HG02678 (cell line): Measurements from ENCODE around the gene NAA25.
"Not testable (repeated sequence)": the region's sequence is repeated elsewhere in the genome, so short reads cannot be mapped to it uniquely, and the experiment has no call there.

Experiments used
- ATAC-seq: cut with Tn5 transposase; IDR thresholded peaks from one replicate; pipeline ENCODE4 v1.9.1; 2021; ENCODE audit warnings: mild to moderate bottlenecking, moderate library complexity; ENCODE audit not compliant: unreplicated experiment

Gene NAA25

DNA sequence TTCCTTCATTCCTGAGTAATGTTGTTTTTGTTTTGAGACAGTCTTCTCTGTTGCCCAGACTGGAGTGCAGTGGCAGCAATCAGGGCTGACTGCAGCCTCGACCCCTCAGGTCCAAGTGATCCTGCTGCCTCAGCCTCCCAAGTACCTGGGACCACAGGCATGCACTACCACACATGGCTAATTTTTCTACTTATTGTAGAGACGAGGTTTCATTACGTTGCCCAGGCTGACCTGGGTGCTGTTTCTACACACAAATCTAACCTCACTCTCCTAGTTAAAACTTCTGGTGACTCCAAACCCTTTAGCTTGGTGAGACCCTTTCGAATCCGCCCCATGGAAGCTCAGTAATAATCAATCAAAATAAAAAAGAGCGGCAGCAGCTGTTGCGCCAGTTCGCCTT is 96.9 kb downstream of the NAA25 start:
- no peak for ATAC-seq

DNA sequence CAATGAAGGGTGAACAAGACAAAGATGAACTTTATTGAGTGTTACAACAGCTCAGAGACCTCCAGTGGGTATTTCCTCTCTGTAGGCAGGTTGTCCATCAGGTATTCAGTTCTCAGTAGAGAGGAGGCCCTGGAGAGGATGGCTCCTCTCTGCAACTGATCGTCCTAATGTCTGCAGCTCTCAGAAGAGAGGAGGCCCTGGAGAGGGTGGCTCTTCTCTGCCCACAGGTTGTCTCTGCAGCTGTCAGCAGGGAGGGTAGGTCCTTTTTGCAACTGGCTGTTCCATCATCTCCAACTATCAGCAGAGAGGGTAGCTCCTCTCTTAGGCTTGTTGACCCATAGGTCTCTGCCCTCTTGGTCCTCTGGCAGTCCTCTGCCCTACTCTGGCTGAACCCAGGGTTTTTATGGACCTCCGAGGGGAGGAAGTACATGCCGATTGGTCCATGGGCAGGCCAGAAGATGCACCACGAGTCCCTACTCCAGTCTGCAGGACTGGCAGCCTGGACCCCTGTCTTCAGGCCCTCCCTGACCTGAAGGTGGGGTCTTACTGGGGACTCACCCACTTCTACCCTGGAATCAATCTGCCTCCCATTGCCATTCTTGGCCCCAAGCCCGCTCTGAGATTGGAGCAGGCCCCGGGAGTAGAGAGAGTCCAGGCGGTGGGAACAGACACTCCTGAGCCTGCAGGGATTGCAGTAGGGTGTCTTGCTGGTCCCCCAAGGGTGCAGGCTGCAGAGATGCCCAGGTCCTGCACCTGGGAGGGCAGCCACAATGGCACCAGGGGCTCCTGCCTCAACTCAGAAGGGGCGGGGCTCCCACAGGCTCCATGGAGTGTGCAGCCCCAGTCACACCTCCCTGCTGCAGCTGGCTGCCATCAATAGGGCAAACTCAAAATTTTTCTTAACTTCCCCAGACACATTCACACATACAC is 97.9 kb downstream of the NAA25 start:
- ATAC-seq, result no peak

DNA sequence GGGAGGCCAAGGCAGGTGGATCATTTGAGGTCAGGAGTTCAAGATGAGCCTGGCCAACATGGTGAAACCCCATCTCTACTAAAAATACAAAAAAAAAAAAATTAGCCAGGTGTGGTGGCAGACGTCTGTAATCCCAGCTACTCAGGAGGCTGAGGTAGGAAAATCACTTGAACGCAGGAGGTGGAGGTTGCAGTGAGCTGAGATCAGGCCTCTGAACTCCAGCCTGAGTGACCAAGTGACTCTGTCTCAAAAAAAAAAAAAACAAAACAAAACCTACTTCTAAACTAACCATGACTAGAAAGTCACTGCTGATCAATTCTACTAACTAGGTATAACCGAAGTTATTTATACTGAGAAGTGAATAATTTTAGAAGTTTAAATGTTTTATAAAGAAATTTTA is 99.0 kb downstream of the NAA25 start:
- not testable (repeated sequence) for ATAC-seq

DNA sequence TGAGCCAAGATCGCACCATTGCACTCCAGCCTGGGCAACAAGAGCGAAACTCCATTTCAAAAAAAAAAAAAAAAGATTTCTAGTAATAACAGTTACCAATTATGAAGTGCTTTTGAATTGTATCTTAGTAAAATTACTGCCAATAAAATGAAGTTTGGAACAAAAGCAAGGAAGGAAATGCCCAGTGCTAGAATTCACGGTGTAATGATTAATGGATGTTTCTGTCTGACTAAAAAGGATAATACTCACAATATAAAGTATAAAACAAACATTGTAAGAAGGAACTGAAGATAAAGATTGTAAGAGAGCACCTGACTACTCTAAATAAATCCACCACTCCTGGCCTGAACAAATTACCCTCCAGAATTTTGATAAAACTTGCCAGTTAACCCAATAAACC is 99.7 kb downstream of the NAA25 start:
- ATAC-seq, result no peak

DNA sequence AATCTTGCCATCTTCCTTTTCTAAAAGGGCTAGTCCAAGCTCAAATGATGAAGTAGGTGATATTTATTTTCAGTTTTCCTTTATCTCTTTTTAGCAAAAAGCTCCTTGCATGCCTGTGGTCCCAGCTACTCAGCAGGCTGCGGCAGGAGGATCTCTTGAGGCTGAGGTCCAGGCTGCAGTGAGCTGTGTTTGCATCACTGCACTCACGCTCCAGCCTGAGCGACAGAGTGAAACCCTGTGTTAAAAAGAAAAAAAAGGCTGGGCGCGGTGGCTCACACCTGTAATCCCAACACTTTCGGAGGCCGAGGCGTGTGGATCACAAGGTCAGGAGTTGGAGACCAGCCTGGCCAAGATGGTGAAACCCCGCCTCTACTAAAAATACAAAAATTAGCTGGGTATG is 100.6 kb downstream of the NAA25 start:
- no peak for ATAC-seq

DNA sequence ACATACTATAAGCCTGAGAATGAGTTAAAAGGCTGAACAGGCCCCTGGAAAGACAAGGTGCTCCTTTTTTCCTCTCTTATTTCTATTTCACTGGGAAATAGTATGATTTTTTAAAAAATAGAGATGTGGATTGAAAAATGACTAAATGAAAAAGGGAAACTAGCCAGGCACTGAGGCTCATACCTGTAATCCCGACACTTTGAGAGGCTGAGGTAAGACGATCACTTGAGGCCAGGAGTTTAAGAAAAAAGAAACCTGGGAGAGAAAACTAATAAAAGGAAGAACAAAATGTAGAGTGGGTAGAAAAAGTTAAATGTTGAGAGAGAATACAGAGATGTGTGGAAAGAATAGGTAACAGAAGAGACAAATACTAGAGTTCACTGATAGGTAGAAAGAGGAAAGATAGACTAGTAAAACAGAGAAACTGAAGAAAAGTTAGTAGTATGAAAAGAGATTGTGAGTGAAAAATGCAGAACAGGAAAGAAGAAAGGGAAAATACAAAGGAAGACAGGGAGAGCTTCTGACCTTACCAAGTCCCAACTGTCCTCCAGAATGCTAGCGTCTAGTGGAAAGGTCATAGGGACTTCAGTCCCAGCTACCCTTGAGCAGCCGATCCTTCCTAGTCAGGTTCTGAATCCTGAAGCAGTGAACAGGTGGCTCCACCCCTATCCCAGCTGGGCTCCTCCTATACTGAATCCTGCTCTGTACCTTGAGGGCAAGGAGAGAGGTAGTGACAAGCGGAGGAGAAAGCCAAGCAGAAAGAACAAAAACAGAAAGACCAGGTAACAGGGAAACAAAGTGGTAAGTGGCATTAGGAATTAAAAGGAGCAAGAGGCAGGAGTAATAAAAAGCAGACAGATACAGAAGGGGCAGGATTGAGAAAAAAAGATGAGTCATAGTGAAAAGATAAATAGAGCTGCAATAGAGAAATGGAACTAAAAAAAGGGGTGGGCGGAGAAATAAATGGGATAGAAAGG is 102.9 kb downstream of the NAA25 start:
- no peak for ATAC-seq

DNA sequence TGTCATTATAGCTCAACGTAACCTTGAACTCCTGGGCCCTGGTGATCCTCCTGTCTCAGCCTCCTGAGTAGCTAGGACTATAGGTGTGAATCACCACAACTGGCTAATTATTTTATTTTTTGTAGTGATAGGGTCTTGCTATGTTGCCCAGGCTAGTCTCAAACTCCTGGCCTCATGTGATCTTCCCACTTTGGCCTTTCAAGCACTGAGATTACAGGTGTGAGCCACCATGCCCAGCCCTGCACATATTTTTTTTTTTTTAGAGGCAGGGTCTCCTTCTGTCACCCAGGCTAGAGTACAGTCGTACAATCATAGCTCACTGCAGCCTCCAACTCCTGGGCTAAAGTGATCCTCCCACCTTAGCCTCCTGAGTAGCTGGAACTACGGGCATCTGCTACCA is 104.5 kb downstream of the NAA25 start:
- ATAC-seq, result no peak

DNA sequence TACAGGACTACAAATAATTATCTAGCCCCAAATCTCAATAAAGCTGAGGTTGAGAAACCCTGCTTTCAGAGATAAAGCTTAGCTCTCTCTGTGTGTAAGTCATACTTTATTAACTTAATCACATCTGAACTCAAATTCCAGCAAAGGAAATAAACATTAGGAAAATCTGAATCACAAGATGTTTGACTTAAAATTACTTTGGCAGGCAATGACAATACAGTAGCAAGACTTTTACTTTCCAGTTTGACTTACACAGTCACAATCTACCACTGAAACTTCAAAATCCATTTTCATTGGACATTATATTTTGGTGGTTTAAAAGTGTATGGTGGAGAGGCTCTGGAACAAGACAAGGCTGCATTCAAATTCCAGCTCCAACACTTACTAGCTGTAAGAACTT is 107.0 kb downstream of the NAA25 start:
- ATAC-seq, result no peak

DNA sequence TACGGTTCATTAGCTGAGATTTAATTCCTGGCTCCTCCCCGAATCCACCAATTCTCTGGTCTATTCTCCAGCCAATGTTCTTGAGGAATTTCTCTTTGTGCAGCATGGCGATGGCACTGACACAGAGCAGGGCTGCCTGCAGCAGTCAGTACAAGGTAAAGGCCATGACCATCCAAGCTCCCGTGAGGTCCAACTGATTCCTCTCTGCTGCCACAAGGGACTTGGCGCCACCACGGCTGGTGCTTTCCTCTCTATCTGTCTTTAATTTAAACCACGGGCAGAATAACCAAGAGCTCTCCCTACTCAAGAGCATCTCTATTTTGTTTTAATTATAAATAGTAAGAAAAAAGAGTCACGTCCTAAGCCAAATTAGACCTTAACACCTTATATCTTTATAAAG is 107.8 kb downstream of the NAA25 start:
- ATAC-seq, result no peak

DNA sequence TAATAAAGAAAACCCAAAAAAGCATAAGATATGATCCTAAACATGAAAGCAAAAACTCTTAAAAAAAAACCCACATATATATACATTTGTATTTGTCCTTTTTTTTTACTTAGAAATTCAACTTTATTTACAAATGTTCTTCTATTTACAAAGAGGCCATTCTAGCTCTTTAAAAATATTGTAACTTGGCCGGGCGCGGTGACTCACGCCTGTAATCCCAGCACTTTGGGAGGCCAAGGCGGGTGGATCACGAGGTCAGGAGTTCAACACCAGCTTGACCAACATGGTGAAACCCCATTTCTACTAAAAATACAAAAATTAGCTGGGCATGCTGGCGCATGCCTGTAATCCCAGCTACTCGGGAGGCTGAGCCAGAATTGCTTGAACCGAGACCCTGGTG is 109.5 kb downstream of the NAA25 start:
- not testable (repeated sequence) for ATAC-seq

DNA sequence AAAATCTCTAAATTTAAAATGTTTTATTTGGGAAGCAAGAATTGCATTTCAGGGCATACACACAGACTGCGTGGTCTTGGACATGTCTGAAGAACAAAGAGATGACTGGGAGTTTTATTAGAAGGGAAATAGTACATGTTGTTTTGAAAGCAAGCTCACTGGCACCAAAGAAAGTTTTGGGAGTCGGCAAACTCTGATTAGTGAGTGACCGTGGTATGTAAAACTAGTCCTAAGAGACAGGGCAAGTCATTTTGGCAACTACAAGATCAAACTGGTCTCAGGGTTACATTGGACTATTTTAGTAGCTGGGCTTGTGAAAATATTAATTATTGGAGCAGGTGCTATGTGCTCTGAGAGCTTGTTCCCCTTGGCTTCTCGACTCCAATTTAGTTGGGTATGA is 110.6 kb downstream of the NAA25 start:
- ATAC-seq, result no peak

DNA sequence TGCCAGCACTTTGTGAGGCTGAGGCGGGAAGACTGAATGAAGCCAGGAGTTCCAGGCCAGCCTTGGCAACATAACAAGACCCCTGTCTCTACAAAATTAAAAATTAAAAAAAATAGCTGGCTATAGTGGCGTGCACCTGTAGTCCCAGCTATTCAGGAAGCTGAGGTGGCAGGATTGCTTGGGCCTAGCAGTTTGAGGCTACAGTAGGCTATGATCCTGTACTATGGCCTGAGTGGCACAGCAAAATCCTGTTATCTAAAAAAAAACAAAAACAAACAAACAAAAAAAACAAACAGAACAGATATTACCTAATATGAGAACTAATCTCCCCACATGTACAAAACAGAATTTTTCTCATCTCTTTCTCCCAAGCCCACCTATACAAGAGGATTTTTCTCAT is 111.3 kb downstream of the NAA25 start:
- no peak for ATAC-seq

DNA sequence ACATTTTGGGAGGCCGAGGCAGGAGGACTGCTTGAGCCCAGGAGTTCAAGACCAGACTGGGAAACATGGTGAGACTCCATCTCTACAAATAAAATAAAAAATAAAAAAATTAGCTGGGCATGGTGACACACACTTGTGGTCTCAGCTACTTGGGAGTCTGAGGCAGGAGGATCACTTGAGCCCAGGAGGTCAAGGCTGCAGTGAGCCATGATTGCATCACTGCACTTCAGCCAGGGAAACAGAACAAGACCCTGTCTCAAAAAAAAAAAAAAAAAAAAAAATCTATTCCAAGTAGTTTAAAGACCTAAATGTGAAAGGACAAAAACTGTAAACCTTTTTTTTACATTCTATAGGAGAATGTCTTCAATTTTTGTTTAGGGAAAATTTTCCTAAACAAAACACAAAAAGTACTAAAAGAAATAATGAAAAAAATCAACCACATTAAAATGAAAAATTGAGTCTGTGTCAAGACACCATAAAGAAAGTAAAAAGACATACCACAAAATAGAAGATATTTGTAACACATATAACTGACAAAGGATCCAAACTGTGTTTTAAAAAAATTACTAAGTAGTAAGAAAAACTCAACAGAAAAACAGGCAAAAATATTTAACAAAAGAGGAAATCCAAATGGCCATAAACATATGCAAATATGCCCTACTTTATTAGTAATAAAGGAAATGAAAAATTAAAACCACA is 112.7 kb downstream of the NAA25 start:
- no peak for ATAC-seq

DNA sequence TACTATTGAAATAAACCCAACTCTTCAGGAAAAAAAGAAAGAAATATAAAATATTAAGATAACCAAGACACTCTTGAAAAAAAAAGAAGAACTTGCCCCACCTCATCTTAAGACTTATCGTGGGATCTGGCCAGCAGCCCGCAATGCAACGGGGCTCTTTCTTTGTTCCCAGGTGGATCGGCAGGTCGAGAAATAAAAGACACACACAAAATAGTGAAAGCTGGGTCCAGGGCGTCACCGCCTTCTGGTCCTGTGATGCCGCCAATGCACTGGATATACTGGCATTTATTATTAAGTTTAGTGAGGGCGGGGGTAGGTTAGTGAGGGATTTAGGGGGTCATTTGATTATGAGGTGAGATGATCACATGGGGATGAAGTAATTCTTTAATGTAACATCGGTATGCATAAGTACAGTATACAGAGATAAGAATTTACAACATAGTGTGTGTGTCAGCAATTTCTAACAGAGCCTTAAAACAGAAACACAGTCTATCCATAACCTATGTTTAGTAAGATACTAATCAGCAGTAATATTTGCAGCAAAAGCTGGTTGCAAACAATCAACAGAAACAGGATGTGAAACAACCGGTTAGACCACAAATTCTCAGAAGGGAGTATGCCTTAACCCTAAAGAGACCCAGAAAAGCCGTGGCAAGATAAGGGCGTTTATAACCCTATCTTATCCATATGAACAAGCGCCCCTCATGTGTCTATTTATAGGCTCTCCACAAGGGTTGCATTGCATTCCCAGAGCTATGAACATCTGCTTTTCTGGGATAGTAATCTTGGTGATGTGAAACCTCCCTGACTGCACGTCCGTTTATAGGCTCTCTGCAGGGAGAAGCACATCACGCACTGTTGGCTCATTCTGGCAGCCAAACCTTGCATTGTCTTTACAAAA is 114.1 kb downstream of the NAA25 start:
- ATAC-seq, result not testable (repeated sequence)

DNA sequence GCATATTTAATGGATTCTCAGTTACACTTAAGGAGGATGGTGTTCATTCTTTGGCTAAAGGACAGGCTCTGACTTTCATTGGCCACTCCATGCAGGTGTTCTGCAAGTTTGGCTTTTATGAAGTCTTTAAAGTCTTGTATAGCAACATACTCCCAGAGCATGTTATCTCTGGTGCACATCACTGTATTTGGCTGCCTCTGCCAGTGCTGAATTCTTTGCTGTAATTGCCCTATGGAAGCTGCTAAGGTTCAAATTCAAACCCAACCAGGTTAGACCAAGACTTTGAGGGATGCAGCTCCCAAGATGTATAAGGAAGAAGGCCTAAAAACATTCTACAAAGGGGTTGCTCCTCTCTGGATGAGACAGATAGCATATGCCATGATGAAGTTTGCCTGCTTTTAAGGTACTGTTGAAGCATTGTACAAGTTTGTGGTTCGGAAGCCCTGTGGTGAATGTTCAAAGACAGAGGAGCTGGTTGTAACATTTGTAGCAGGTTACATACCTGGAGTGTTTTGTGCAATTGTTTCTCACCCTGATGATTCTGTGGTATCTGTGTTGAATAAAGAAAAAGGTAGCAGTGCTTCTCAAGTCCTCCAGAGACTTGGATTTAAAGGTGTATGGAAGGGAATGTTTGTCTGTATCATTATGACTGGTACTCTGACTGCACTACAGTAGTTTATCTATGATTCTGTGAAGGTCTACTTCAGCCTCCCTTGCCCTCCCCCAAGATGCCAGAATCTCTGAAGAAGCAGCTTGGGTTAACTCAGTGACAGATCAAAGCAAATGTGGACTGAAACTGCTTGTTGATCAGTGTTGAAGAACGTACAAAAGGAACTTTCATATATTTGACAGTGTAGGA is 115.1 kb downstream of the NAA25 start:
- peak; percentile 73 for ATAC-seq

DNA sequence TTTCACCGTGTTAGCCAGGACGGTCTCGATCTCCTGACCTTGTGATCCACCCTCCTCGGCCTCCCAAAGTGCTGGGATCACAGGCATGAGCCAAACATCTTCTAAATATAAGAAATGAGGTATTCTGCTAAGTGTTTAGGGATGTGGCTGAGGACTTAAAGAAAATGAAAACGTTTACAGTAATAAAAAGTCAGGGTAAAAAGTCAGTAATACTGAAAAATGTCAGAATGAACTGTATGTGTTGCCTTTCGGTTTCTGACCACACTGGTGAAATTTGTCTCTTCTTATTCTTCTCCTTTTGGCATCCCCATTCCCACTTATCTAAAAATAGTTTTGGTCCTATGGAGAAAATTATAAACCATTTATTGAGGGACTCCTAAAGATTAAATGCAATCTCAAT is 116.1 kb downstream of the NAA25 start:
- ATAC-seq, result no peak

DNA sequence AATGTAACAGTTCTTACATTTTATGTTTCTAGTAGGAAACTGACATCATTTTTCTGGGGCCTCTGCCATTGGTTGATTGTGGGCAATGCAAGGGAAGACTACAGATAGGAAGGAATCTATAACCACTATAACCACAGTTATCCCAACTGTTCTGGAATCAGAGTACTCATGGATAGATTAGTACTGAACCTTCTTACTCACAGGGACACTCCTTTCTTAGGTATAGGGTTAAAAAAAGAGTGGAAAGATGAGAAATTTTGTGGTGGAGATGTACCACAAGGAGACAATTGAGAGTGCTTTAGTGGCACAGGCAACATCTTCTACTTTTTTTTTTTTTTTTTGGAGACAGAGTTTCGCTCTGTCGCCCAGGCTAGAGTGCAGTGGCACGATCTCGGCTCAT is 116.6 kb downstream of the NAA25 start:
- ATAC-seq, result no peak

DNA sequence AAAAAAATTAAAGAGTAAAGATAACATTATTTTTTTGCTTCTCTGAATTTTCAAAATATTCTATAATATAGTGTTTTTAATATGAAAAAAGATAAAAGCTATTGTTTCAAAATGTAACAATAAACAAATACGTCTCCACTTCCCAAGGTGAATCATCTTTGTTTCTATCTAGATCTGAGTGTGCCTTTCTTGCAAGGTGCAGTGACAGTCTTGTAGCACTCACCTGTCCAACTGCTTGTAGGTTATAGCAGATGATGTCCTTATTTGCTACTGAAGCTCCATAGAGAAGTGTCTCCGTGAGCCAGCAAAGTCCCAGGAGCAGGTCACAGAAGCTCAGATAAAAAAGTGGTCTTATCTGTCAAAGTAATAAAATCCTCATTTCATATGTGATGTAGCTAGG is 117.0 kb downstream of the NAA25 start:
- no peak for ATAC-seq

DNA sequence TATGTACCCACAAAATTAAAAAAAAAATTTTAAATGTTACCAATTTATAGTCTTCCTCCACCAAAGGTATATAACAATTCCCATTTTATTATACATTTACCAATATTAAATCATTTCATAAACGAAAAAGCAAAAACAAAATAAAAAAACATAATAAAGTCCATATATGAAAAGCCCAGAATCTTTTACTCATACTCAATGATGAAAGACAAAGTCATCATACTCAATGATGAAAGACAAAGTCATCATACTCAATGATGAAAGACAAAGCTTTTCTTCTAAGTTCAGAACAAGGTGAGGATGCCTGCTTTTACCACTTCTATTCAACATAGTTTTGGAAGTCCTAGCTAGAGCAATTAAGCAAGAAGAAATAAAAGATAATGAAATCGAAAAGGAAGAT is 123.8 kb downstream of the NAA25 start:
- no peak for ATAC-seq
